ENCODE results near the gene CELF4. TPM values are rescaled to one million over a fixed set of nuclear protein-coding genes. Genes with fewer than 3 reads are reported as not detected.

CELF4 gene
- total RNA-seq, 2 donors from 2014 or later: 3.3 to 4.7 TPM

GRCh38 chr18:37438417-37439180 lies 127.0 kb downstream of the CELF4 start:
- no peak for TF ChIP-seq POLR2A (IDR thresholded peaks at IDR 0.05)
- TF ChIP-seq CTCF (IDR thresholded peaks at IDR 0.05): no peak
- 61 to 74% methylated on average over 7 of the region's 7 CpGs for WGBS, 2 donors
- intact Hi-C loops (cut with DNase I): no loop called here
- H3K27me3 ChIP-seq: no peaks in the 10 kb centered on the region
- no peak overlapping the region for H3K4me3 ChIP-seq
- DNase-seq (no peak), ATAC-seq (no peak)
- H3K4me1 ChIP-seq: no peaks in the 10 kb centered on the region
- H3K9me3 ChIP-seq: no peaks in the 10 kb centered on the region
- H3K36me3 ChIP-seq (replicated peaks in 1 of 2; ENCODE audit: insufficient read depth in 1 of 2, low read depth in 2 of 2): no peaks in the 10 kb centered on the region
- no peak overlapping the region for H3K27ac ChIP-seq

GRCh38 chr18:37435996-37436395 lies 129.6 kb downstream of the CELF4 start:
- intact Hi-C loops (cut with DNase I): no loop called here
- H3K4me3 ChIP-seq: no peak overlapping the region
- H3K27ac ChIP-seq: no peak overlapping the region
- DNase-seq: no peak
- no peak for ATAC-seq
- no peaks in the 10 kb centered on the region for H3K9me3 ChIP-seq
- WGBS, 2 donors: 20 to 29% methylated on average over 15 of the region's 15 CpGs
- H3K4me1 ChIP-seq: no peaks in the 10 kb centered on the region
- no peaks in the 10 kb centered on the region for H3K27me3 ChIP-seq
- TF ChIP-seq POLR2A (IDR thresholded peaks at IDR 0.05) (no peak), CTCF (IDR thresholded peaks at IDR 0.05) (no peak)
- H3K36me3 ChIP-seq (replicated peaks in 1 of 2; ENCODE audit: insufficient read depth in 1 of 2, low read depth in 2 of 2): no peaks in the 10 kb centered on the region

GRCh38 chr18:37435150-37435867 lies 130.3 kb downstream of the CELF4 start:
- intact Hi-C loops (cut with DNase I): no loop called here
- Histone ChIP-seq H3K4me1 (no peaks in the 10 kb centered on the region), H3K4me3 (no peak overlapping the region), H3K9me3 (no peaks in the 10 kb centered on the region), H3K36me3 (replicated peaks in 1 of 2; ENCODE audit: insufficient read depth in 1 of 2, low read depth in 2 of 2) (no peaks in the 10 kb centered on the region), H3K27ac (no peak overlapping the region), H3K27me3 (no peaks in the 10 kb centered on the region)
- WGBS, 2 donors: 33 to 35% methylated on average over 1 to 5 of the region's 5 CpGs
- ATAC-seq (no peak), DNase-seq (no peak)
- no peak for TF ChIP-seq CTCF (IDR thresholded peaks at IDR 0.05)
- TF ChIP-seq POLR2A (IDR thresholded peaks at IDR 0.05): no peak

- intact Hi-C loops (cut with DNase I): no loop called here
- TF ChIP-seq POLR2A (IDR thresholded peaks at IDR 0.05): no peak
- TF ChIP-seq CTCF (IDR thresholded peaks at IDR 0.05): no peak
- Histone ChIP-seq H3K9me3 (no peaks in the 10 kb centered on the region), H3K4me3 (no peak overlapping the region), H3K36me3 (replicated peaks in 1 of 2; ENCODE audit: insufficient read depth in 1 of 2, low read depth in 2 of 2) (no peaks in the 10 kb centered on the region), H3K27me3 (no peaks in the 10 kb centered on the region), H3K4me1 (no peaks in the 10 kb centered on the region), H3K27ac (no peak overlapping the region)
- no peak for ATAC-seq
- DNase-seq: no peak
- WGBS, 2 donors: 57 to 73% methylated on average over 6 to 13 of the region's 13 CpGs
Measured at GRCh38 chr18:37434161-37434860, 131.3 kb downstream of the CELF4 start.

All from body of pancreas (tissue), 4 donors.